Naive thymus-derived CD8-positive, alpha-beta T cell (primary cell): Measurements from ENCODE around the gene CIROP. TPM values are rescaled to one million over a fixed set of nuclear protein-coding genes. Genes with fewer than 3 reads are reported as not detected.
"Not testable (repeated sequence)": the region's sequence is repeated elsewhere in the genome, so short reads cannot be mapped to it uniquely, and the experiment has no call there.

ENCODE experiments used
- ATAC-seq, 2 donors: fragments of 150-1000 bp; cut with Tn5 transposase in 1 of 2; sonication (Bioruptor Pico), chemical (Tn5 transposase) in 1 of 2; 1 replicate in 1 of 2; 2 replicates in 1 of 2; pipeline ENCODE4 v1.10.0; 2021; ENCODE audit warnings: mild to moderate bottlenecking in 2 of 2, moderate library complexity in 2 of 2
- POLR2A ChIA-PET: fragments of 350-600 bp; sonication (Branson Sonifier 250); formaldehyde crosslinking; loops from one replicate; lab custom pipeline; 2021; ENCODE audit warnings: antibody characterized with exemption; lab: Charles Lee
- DNase-seq, 10 donors: peaks; one replicate each; pipeline versions ENCODE4 v3.0.0 to v3.0.0-alpha.2; 2020 to 2022
- H3K27ac Mint-ChIP-seq, 10 donors: one replicate each; pipeline ENCODE4 v1.8.0; 2020 to 2022; ENCODE audit warnings: mild to moderate bottlenecking in 10 of 10, mixed read lengths in 10 of 10, moderate library complexity in 4 of 10, inconsistent platforms in 1 of 10
- H3K27me3 Mint-ChIP-seq, 5 donors: one replicate each; pipeline ENCODE4 v1.8.0; 2021 to 2022; ENCODE audit warnings: mixed read lengths in 5 of 5
- H3K36me3 Mint-ChIP-seq, 3 donors: one replicate each; pipeline ENCODE4 v1.8.0; 2020 to 2022; ENCODE audit warnings: mixed read lengths in 3 of 3, mild to moderate bottlenecking in 2 of 3, inconsistent platforms in 1 of 3
- H3K4me1 Mint-ChIP-seq, 4 donors: one replicate each; pipeline ENCODE4 v1.8.0; 2021 to 2022; ENCODE audit warnings: mixed read lengths in 4 of 4
- H3K4me3 Mint-ChIP-seq, 10 donors: one replicate each; pipeline ENCODE4 v1.8.0; 2020 to 2022; ENCODE audit warnings: mild to moderate bottlenecking in 10 of 10, mixed read lengths in 10 of 10, moderate library complexity in 6 of 10, inconsistent platforms in 1 of 10
- H3K9me3 Mint-ChIP-seq, 9 donors: one replicate each; pipeline ENCODE4 v1.8.0; 2020 to 2022; ENCODE audit warnings: mixed read lengths in 9 of 9, mild to moderate bottlenecking in 3 of 9, inconsistent platforms in 1 of 9, moderate library complexity in 1 of 9
- polyA plus RNA-seq, 3 donors: library from polyadenylated mRNA; unstranded; fragments of 300-500 nt; fragmentation: Illumina TruSeq; gene quantifications; one replicate each; pipeline ENCODE4 v1.2.3, GENCODE V29; 2021
- total RNA-seq, 8 experiments: library from RNA in 2 of 8; stranded (reverse) in 2 of 8; gene quantifications; one replicate each; pipeline ENCODE4 v1.2.3 and lab custom pipeline; 2021 to 2026

Gene CIROP
- total and polyA plus RNA-seq, 5 experiments from 2014 or later: not detected

DNA sequence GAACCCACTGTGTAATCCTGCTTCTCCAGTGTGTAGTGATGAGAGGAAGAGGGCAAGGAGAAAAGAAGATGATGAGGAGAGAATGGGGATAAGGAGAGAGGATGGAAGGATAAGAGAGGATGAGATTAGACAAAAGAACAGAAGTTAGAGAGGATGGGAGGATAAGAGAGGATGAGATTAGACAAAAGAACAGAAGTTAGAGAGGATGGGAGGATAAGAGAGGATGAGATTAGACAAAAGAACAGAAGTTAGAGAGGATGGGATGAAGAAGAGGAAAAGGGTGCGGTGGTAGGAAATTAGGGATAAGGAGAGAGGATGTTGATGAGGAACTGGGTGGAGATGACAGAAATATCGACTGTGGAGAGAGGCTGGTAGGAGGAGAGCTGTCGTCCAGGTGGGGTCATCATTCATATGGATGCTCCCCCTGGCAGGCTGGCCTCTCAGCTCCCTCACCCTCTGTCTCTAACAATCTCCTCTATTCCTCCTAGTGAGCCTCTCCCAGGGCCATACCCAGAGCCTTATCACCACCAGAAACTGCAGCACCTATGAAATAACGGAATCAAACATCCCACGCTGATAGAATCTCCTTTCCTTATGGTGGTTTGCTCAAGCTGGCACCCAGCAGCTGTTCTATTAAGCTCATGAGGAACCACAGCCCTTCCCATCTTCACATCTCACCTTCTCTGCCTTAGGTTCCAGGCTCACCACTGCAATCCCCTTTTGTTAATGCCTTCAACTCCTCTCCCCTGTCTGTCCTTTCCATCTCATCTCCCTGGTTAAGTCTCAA lies 6.0 kb upstream of the CIROP start:
- Mint-ChIP-seq H3K27ac (no peak overlapping the region), H3K4me3 (no peak overlapping the region), H3K4me1 (peaks cover 2 to 15% (median 7%) of the 10 kb centered on the region in 4 donors), H3K9me3 (no peaks in the 10 kb centered on the region), H3K27me3 (peaks cover 0 to 3% (median 0%) of the 10 kb centered on the region in 5 donors), H3K36me3 (no peaks in the 10 kb centered on the region)
- POLR2A ChIA-PET: interaction anchor here (1.0 to 1.5 kb wide), 2 partner anchors 9 to 15 kb away, joined by 3 to 4 read pairs; partner anchors contain the start of genes ACIN1 and C14orf119
- DNase-seq: no peak
- ATAC-seq: no peak

- no peak for ATAC-seq
- POLR2A ChIA-PET: interaction anchor here (1.0 kb wide), 1 partner anchor 14 kb away, joined by 3 read pairs; the partner anchor contains the start of genes ACIN1 and C14orf119
Measured at GRCh38 chr14:23109769-23110168, 5.0 kb upstream of the CIROP start.

GRCh38 chr14:23108169-23108568 lies 3.4 kb upstream of the CIROP start:
- H3K36me3 Mint-ChIP-seq, H3K4me3 Mint-ChIP-seq, H3K4me1 Mint-ChIP-seq, ATAC-seq, H3K27ac Mint-ChIP-seq, DNase-seq, H3K9me3 Mint-ChIP-seq, H3K27me3 Mint-ChIP-seq: not testable (repeated sequence)
- POLR2A ChIA-PET: interaction anchor here (0.6 kb wide), 1 partner anchor 43 kb away, joined by 4 read pairs; no protein-coding TSS in a partner anchor

More at GRCh38 chr14:23109769-23110168, 5.0 kb upstream of the CIROP start:
- Mint-ChIP-seq H3K27ac (no peak overlapping the region), H3K36me3 (no peaks in the 10 kb centered on the region), H3K4me3 (no peak overlapping the region), H3K27me3 (peaks cover 0 to 3% (median 0%) of the 10 kb centered on the region in 5 donors), H3K9me3 (no peaks in the 10 kb centered on the region), H3K4me1 (peaks cover 2 to 10% (median 5%) of the 10 kb centered on the region in 4 donors)
- DNase-seq: no peak

DNA sequence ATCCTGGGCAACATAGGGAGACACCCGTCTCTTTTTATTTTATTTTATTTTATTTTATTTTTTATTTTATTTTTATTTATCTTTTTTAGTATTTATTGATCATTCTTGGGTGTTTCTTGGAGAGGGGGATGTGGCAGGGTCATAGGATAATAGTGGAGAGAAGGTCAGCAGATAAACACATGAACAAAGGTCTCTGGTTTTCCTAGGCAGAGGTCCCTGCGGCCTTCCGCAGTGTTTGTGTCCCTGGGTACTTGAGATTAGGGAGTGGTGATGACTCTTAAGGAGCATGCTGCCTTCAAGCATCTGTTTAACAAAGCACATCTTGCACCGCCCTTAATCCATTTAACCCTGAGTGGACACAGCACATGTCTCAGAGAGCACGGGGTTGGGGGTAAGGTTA lies 2.8 kb upstream of the CIROP start:
- H3K36me3 Mint-ChIP-seq, DNase-seq, H3K4me3 Mint-ChIP-seq, POLR2A ChIA-PET, H3K4me1 Mint-ChIP-seq, H3K9me3 Mint-ChIP-seq, H3K27ac Mint-ChIP-seq, H3K27me3 Mint-ChIP-seq, ATAC-seq: not testable (repeated sequence)

- Mint-ChIP-seq H3K9me3 (no peaks in the 10 kb centered on the region), H3K27ac (peak overlapping the region in 1 of 10 donors; percentile 20), H3K36me3 (no peaks in the 10 kb centered on the region), H3K27me3 (no peaks in the 10 kb centered on the region), H3K4me1 (peaks cover 0 to 2% (median 0%) of the 10 kb centered on the region in 4 donors), H3K4me3 (no peak overlapping the region)
- no peak for ATAC-seq
- DNase-seq: no peak
- POLR2A ChIA-PET: no interaction called here
Measured at GRCh38 chr14:23106747-23107045, 1.9 kb upstream of the CIROP start.

DNA sequence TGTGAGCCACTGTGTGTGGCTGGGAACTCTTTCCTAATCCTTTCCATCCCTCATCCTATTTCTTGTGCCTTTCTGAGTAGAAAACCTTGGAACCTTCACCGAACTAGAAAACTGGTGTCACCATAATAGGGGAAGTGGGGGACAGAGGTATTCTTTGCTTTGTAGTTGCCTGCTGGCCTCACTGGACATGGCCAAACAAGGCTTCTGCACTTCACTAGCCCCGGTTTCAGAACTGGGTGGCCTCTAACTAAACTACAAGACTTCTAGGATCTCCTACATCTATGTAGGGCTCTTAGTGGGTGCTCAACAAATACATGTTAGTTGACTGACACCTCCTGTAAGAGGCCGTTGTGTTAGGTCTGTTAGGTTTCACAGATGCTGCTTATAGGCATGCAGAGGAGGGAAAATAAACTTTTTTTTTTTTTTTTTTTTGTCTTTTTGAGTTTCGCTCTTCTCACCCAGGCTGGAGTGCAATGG lies 597 bp upstream of the CIROP start:
- no peaks in the 10 kb centered on the region for H3K9me3 Mint-ChIP-seq
- DNase-seq (no peak), ATAC-seq (no peak)
- H3K27ac Mint-ChIP-seq: no peak overlapping the region
- no peaks in the 10 kb centered on the region for H3K27me3 Mint-ChIP-seq
- H3K36me3 Mint-ChIP-seq: no peaks in the 10 kb centered on the region
- POLR2A ChIA-PET: interaction anchor here (0.7 kb wide), 2 partner anchors 10 to 28 kb away, joined by 3 read pairs; partner anchors contain the start of genes ACIN1 and C14orf119
- peaks cover under 1 to 5% (median 3%) of the 10 kb centered on the region in 4 donors for H3K4me1 Mint-ChIP-seq
- no peak overlapping the region for H3K4me3 Mint-ChIP-seq

DNA sequence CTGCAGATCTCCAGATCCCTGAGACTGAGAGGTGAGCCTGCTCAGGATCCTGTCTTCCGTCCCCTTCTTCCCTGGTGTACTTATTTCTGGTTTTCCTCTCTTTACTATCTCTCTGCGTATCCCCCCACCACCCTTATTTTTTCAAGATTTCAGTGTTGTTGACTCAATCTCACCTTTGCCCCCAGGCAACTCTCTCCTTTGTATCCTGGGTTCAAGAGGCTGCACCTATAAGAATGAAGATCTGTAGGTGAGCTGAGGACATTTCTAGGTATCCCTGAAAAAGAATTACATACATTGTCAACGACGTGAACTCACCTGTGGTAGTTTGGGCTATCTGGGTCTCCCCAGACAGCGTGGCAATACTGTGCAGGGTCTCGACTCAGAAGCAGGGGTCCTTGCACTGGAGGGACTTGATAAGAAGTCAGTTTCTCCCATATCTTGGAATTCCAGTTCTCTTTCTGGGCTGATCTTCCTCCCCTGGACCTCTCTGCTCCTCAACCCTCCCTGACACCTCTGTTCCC lies 659 bp downstream of the CIROP start:
- Mint-ChIP-seq H3K27ac (peak overlapping the region in 2 of 10 donors; percentile 12 to 62), H3K27me3 (no peaks in the 10 kb centered on the region), H3K9me3 (no peaks in the 10 kb centered on the region), H3K4me1 (peaks cover 4 to 15% (median 9%) of the 10 kb centered on the region in 4 donors), H3K4me3 (no peak overlapping the region), H3K36me3 (peaks cover 0 to 9% (median 0%) of the 10 kb centered on the region in 3 donors)
- DNase-seq (no peak), ATAC-seq (no peak)
- POLR2A ChIA-PET: interaction anchor here (0.5 kb wide), 1 partner anchor 370 kb away, joined by 5 read pairs; no protein-coding TSS in a partner anchor

GRCh38 chr14:23103581-23103980 lies 1.2 kb downstream of the CIROP start:
- no peak for ATAC-seq
- no peak overlapping the region for H3K4me3 Mint-ChIP-seq
- H3K36me3 Mint-ChIP-seq: peaks cover 0 to 15% (median 0%) of the 10 kb centered on the region in 3 donors
- POLR2A ChIA-PET: interaction anchor here (0.5 kb wide), 1 partner anchor 371 kb away, joined by 5 read pairs; no protein-coding TSS in a partner anchor
- peak overlapping the region in 2 of 10 donors; percentile 47 to 62 for H3K27ac Mint-ChIP-seq
- no peaks in the 10 kb centered on the region for H3K27me3 Mint-ChIP-seq
- DNase-seq: no peak
- no peaks in the 10 kb centered on the region for H3K9me3 Mint-ChIP-seq
- H3K4me1 Mint-ChIP-seq: peaks cover 9 to 17% (median 11%) of the 10 kb centered on the region in 4 donors

DNA sequence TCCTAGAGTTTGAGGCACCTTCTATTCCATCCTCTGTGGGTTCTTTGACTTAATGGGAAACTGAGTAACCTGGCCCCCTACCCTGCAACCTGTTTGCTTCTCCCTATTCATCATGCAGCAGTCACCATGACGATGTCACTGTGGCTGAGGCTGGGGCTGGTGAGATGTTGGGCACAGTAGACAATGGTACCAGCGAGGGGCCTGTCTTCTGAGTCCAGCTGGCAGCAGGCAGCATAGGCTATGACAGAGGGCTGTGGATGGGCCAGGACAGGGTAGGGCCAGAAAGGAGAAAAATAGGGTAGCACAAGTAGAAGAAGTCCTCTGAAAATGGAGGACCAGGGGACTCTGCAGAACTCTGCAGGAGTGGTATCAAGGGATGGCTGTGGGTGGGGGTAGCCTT lies 2.0 kb downstream of the CIROP start:
- POLR2A ChIA-PET: interaction anchor here (0.8 kb wide), 1 partner anchor 8 kb away, joined by 3 read pairs; the partner anchor contains the start of gene ACIN1
- Mint-ChIP-seq H3K9me3 (no peaks in the 10 kb centered on the region), H3K4me1 (peaks cover 12 to 18% (median 17%) of the 10 kb centered on the region in 4 donors), H3K36me3 (peaks cover 0 to 23% (median 1%) of the 10 kb centered on the region in 3 donors), H3K27me3 (no peaks in the 10 kb centered on the region), H3K27ac (no peak overlapping the region), H3K4me3 (no peak overlapping the region)
- no peak for DNase-seq
- ATAC-seq: no peak

GRCh38 chr14:23101986-23102625 lies 2.7 kb downstream of the CIROP start:
- no peaks in the 10 kb centered on the region for H3K27me3 Mint-ChIP-seq
- peaks cover 4 to 30% (median 8%) of the 10 kb centered on the region in 3 donors for H3K36me3 Mint-ChIP-seq
- no peak overlapping the region for H3K4me3 Mint-ChIP-seq
- ATAC-seq (no peak), DNase-seq (no peak)
- peak overlapping the region in 2 of 10 donors; percentile 15 to 29 for H3K27ac Mint-ChIP-seq
- peaks cover 13 to 25% (median 24%) of the 10 kb centered on the region in 4 donors for H3K4me1 Mint-ChIP-seq
- POLR2A ChIA-PET: interaction anchor here (0.8 kb wide), 2 partner anchors 8 to 26 kb away, joined by 3 read pairs; partner anchors contain the start of gene ACIN1
- H3K9me3 Mint-ChIP-seq: no peaks in the 10 kb centered on the region

- no peaks in the 10 kb centered on the region for H3K9me3 Mint-ChIP-seq
Measured at GRCh38 chr14:23101213-23101970, 3.4 kb downstream of the CIROP start.

More at GRCh38 chr14:23101213-23101970, 3.4 kb downstream of the CIROP start:
- ATAC-seq (no peak), DNase-seq (no peak)
- no peak overlapping the region for H3K4me3 Mint-ChIP-seq
- H3K4me1 Mint-ChIP-seq: peaks cover 20 to 33% (median 31%) of the 10 kb centered on the region in 4 donors
- peak overlapping the region in 2 of 10 donors; percentile 19 to 29 for H3K27ac Mint-ChIP-seq
- H3K27me3 Mint-ChIP-seq: no peaks in the 10 kb centered on the region
- H3K36me3 Mint-ChIP-seq: peaks cover 4 to 31% (median 8%) of the 10 kb centered on the region in 3 donors
- POLR2A ChIA-PET: interaction anchor here (0.8 kb wide), 1 partner anchor 25 kb away, joined by 3 read pairs; no protein-coding TSS in a partner anchor
